HL-60 (cell line): ENCODE results near the gene HNF4A.

ENCODE experiments used
- DNase-seq, 2 experiments: peaks; one replicate each; pipeline ENCODE4 v3.0.0-alpha.2; 2010 to 2020; ENCODE audit warnings: low read depth in 1 of 2, low spot score in 1 of 2
- H3K27ac ChIP-seq: fragments of 250-450 bp; sonication (Bioruptor Pico); replicated peaks from 2 replicates; pipeline ENCODE4 v1.5.1; 2020; ENCODE audit warnings: mild to moderate bottlenecking, moderate library complexity
- H3K27me3 ChIP-seq: fragments of 250-450 bp; sonication (Bioruptor Pico); 2 replicates; pipeline ENCODE4 v1.5.1; 2021; ENCODE audit warnings: mild to moderate bottlenecking, moderate library complexity; ENCODE audit not compliant: insufficient read depth, poor library complexity, severe bottlenecking
- H3K4me3 ChIP-seq: replicated peaks from 2 replicates; pipeline ENCODE4 v1.5.1; 2011; ENCODE audit warnings: mild to moderate bottlenecking, control low read depth, low read length; ENCODE audit not compliant: insufficient read depth
- CTCF ChIP-seq: IDR thresholded peaks from one replicate; pipeline ENCODE4 v1.5.1; 2011; ENCODE audit warnings: low read length, control low read depth, inconsistent platforms; ENCODE audit not compliant: insufficient read depth
- GABPA ChIP-seq: IDR thresholded peaks from 2 replicates; pipeline ENCODE4 v1.6.1; 2012; ENCODE audit warnings: low read depth
- POLR2AphosphoS5 ChIP-seq: IDR thresholded peaks from 2 replicates; pipeline ENCODE4 v1.6.1; 2012; ENCODE audit warnings: low read depth
- SPI1 ChIP-seq: IDR thresholded peaks from 2 replicates; pipeline ENCODE4 v1.6.1; 2012; ENCODE audit warnings: low read depth, mild to moderate bottlenecking, borderline replicate concordance
- TF ChIP-seq, protein P1 (sequence below): IDR thresholded peaks from 2 replicates; pipeline ENCODE4 v1.6.1; 2012; ENCODE audit warnings: low read depth; ENCODE audit not compliant: insufficient replicate concordance

HNF4A gene

DNA sequence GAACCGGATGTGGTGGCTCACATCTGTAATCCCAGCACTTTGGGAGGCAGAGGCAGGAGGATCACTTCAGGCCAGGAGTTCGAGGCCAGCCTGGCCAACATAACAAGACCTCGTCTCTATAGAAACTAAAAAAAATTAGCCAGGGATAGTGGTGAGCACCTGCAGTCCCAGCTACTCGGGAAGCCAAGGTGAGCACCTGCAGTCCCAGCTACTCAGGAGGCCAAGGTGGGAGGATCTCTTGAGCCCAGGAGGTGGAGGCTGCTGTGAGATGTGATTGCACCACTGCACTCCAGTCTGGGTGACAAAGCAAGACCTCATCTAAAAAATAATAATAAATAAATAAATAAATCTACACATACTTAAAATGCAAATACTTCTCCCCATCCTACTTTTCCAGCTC is 65.0 kb downstream of the HNF4A start:
- DNase-seq, result no peak
- no peak overlapping the region for H3K27ac ChIP-seq
- no peak overlapping the region for H3K4me3 ChIP-seq
- H3K27me3 ChIP-seq, result no peaks in the 10 kb centered on the region
- TF ChIP-seq, protein P1, sequence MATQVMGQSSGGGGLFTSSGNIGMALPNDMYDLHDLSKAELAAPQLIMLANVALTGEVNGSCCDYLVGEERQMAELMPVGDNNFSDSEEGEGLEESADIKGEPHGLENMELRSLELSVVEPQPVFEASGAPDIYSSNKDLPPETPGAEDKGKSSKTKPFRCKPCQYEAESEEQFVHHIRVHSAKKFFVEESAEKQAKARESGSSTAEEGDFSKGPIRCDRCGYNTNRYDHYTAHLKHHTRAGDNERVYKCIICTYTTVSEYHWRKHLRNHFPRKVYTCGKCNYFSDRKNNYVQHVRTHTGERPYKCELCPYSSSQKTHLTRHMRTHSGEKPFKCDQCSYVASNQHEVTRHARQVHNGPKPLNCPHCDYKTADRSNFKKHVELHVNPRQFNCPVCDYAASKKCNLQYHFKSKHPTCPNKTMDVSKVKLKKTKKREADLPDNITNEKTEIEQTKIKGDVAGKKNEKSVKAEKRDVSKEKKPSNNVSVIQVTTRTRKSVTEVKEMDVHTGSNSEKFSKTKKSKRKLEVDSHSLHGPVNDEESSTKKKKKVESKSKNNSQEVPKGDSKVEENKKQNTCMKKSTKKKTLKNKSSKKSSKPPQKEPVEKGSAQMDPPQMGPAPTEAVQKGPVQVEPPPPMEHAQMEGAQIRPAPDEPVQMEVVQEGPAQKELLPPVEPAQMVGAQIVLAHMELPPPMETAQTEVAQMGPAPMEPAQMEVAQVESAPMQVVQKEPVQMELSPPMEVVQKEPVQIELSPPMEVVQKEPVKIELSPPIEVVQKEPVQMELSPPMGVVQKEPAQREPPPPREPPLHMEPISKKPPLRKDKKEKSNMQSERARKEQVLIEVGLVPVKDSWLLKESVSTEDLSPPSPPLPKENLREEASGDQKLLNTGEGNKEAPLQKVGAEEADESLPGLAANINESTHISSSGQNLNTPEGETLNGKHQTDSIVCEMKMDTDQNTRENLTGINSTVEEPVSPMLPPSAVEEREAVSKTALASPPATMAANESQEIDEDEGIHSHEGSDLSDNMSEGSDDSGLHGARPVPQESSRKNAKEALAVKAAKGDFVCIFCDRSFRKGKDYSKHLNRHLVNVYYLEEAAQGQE, result no peak
- TF ChIP-seq POLR2AphosphoS5 (no peak), CTCF (no peak), GABPA (no peak), SPI1 (no peak)

GRCh38 chr20:44422083-44422482 is 66.6 kb downstream of the HNF4A start:
- DNase-seq, result no peak
- Histone ChIP-seq H3K27ac (no peak overlapping the region), H3K27me3 (no peaks in the 10 kb centered on the region)

GRCh38 chr20:44423480-44423879 is 68.0 kb downstream of the HNF4A start:
- DNase-seq, result no peak
- TF ChIP-seq POLR2AphosphoS5 (no peak), GABPA (no peak), CTCF (no peak), SPI1 (no peak)
- TF ChIP-seq, protein P1, result no peak
- no peak overlapping the region for H3K27ac ChIP-seq
- H3K27me3 ChIP-seq, result no peaks in the 10 kb centered on the region
- no peak overlapping the region for H3K4me3 ChIP-seq

More at GRCh38 chr20:44422083-44422482, 66.6 kb downstream of the HNF4A start:
- TF ChIP-seq POLR2AphosphoS5 (no peak), SPI1 (no peak), GABPA (no peak), CTCF (no peak)
- TF ChIP-seq, protein P1, result no peak
- H3K4me3 ChIP-seq, result no peak overlapping the region
